H1 (cell line): ENCODE data around the gene ADAD2. TPM values are rescaled to one million over a fixed set of nuclear protein-coding genes. Genes with fewer than 3 reads are reported as not detected.

Experiments used
- CTCF ChIA-PET: fragments of 300-600 bp; sonication (Branson Sonifier 250); formaldehyde crosslinking; loops from one replicate; lab custom pipeline; 2021; ENCODE audit not compliant: partially characterized antibody; lab: Charles Lee
- POLR2A ChIA-PET: fragments of 300-600 bp; sonication (Branson Sonifier 250); formaldehyde crosslinking; loops from one replicate; lab custom pipeline; 2021; ENCODE audit warnings: inconsistent platforms; ENCODE audit not compliant: partially characterized antibody; lab: Charles Lee
- DNase-seq, 2 experiments: peaks; one replicate each; pipeline versions ENCODE4 v3.0.0 to v3.0.0-alpha.2; 2010 to 2022; ENCODE audit warnings: low spot score in 2 of 2, low read depth in 1 of 2, mixed read lengths in 1 of 2
- FAIRE-seq: peaks from 2 replicates; lab custom pipeline; 2011; peaks lifted over from hg19 to GRCh38; lab: Jason Lieb, UNC
- H2AFZ ChIP-seq: 2 replicates; pipeline ENCODE4 v1.8.1; 2012; ENCODE audit warnings: low read length, inconsistent platforms
- H2AK5ac ChIP-seq: 2 replicates; pipeline ENCODE4 v1.6.1; 2013; ENCODE audit warnings: low read depth, low read length
- H2BK120ac ChIP-seq: replicated peaks from 2 replicates; pipeline ENCODE3; 2013; ENCODE audit warnings: low read depth, low read length, inconsistent platforms
- H2BK12ac ChIP-seq: 2 replicates; pipeline ENCODE4 v1.6.1; 2013; ENCODE audit warnings: low read depth, low read length
- H2BK15ac ChIP-seq: 2 replicates; pipeline ENCODE4 v1.6.1; 2013; ENCODE audit warnings: low read length
- H2BK20ac ChIP-seq: 2 replicates; pipeline ENCODE4 v1.6.1; 2013; ENCODE audit warnings: low read length
- H2BK5ac ChIP-seq: 2 replicates; pipeline ENCODE4 v1.6.1; 2013; ENCODE audit warnings: low read depth, low read length
- H3K14ac ChIP-seq: 2 replicates; pipeline ENCODE4 v1.6.1; 2013; ENCODE audit warnings: inconsistent platforms; ENCODE audit not compliant: insufficient read length
- H3K18ac ChIP-seq: 2 replicates; pipeline ENCODE4 v1.6.1; 2013; ENCODE audit warnings: low read length; ENCODE audit errors: extremely low read depth
- H3K23ac ChIP-seq: 2 replicates; pipeline ENCODE4 v1.6.1; 2013; ENCODE audit warnings: inconsistent platforms; ENCODE audit not compliant: insufficient read length
- H3K23me2 ChIP-seq: 2 replicates; pipeline ENCODE4 v1.6.1; 2013; ENCODE audit warnings: low read depth, low read length
- H3K27ac ChIP-seq: 2 replicates; pipeline ENCODE4 v1.6.1; 2011; ENCODE audit warnings: low read depth, low read length, inconsistent platforms
- H3K27me3 ChIP-seq, 4 experiments: replicated peaks in 1 of 4; 1 replicate in 1 of 4; 2 replicates in 3 of 4; pipeline versions ENCODE4 v1.6.1 to v1.8.1; 2011 to 2013; ENCODE audit warnings: low read length in 3 of 4, mild to moderate bottlenecking in 3 of 4, inconsistent platforms in 2 of 4, mixed read lengths in 2 of 4, moderate library complexity in 1 of 4; ENCODE audit not compliant: control insufficient read depth in 3 of 4, insufficient read depth in 3 of 4; ENCODE audit errors: extremely low read depth in 1 of 4
- H3K36me3 ChIP-seq, 4 experiments: 2 replicates each; pipeline versions ENCODE4 v1.6.1 to v1.8.1; 2011 to 2013; ENCODE audit warnings: mild to moderate bottlenecking in 4 of 4, low read length in 3 of 4, moderate library complexity in 2 of 4, control low read depth in 1 of 4, inconsistent platforms in 1 of 4; ENCODE audit not compliant: insufficient read depth in 4 of 4, control insufficient read depth in 2 of 4
- H3K4ac ChIP-seq: replicated peaks from 2 replicates; pipeline ENCODE3; 2013; ENCODE audit warnings: low read length, low read depth, mixed read lengths, inconsistent platforms; ENCODE audit not compliant: insufficient read length
- H3K4me1 ChIP-seq, 4 experiments: replicated peaks in 1 of 4; 1 replicate in 1 of 4; 2 replicates in 3 of 4; pipeline versions ENCODE4 v1.6.1 to v1.8.1; 2011 to 2013; ENCODE audit warnings: low read length in 3 of 4, inconsistent platforms in 2 of 4, mixed read lengths in 1 of 4; ENCODE audit not compliant: insufficient read depth in 4 of 4, control insufficient read depth in 3 of 4
- H3K4me2 ChIP-seq, 2 experiments: 2 replicates each; pipeline versions ENCODE4 v1.6.1 to v1.8.1; 2011 to 2013; ENCODE audit warnings: low read depth in 2 of 2, low read length in 2 of 2, control low read depth in 1 of 2, inconsistent platforms in 1 of 2, mild to moderate bottlenecking in 1 of 2; ENCODE audit not compliant: insufficient read depth in 1 of 2
- H3K4me3 ChIP-seq, 4 experiments: fragments of 200-600, 300-600 bp in 1 of 4; sonication (generic), shearing (Covaris generic), sonication (Bioruptor Twin) in 1 of 4; 2 replicates each; pipeline versions ENCODE4 v1.5.1 to v1.8.1; 2011 to 2016; ENCODE audit warnings: low read length in 4 of 4, low read depth in 3 of 4, control low read depth in 2 of 4, inconsistent platforms in 2 of 4, mild to moderate bottlenecking in 2 of 4, mixed read lengths in 1 of 4, moderate library complexity in 1 of 4; ENCODE audit not compliant: insufficient read depth in 2 of 4; ENCODE audit errors: extremely low read depth in 1 of 4
- H3K56ac ChIP-seq: replicated peaks from 2 replicates; pipeline ENCODE3; 2013; ENCODE audit warnings: low read depth, mild to moderate bottlenecking, mixed read lengths, low read length, inconsistent platforms; ENCODE audit not compliant: insufficient read length
- H3K79me1 ChIP-seq: 2 replicates; pipeline ENCODE4 v1.6.1; 2013; ENCODE audit warnings: low read depth, low read length, control low read depth
- H3K79me2 ChIP-seq, 2 experiments: 2 replicates each; pipeline versions ENCODE4 v1.6.1 to v1.8.1; 2012 to 2013; ENCODE audit warnings: low read length in 2 of 2, mild to moderate bottlenecking in 2 of 2, inconsistent platforms in 1 of 2; ENCODE audit not compliant: insufficient read depth in 2 of 2, control insufficient read depth in 1 of 2
- H3K9ac ChIP-seq, 4 experiments: replicated peaks in 1 of 4; 1 replicate in 1 of 4; 2 replicates in 3 of 4; pipeline versions ENCODE4 v1.6.1 to v1.8.1; 2011 to 2013; ENCODE audit warnings: low read depth in 3 of 4, low read length in 3 of 4, control low read depth in 2 of 4, mild to moderate bottlenecking in 2 of 4, moderate library complexity in 2 of 4, inconsistent platforms in 1 of 4; ENCODE audit errors: extremely low read depth in 1 of 4
- H3K9me3 ChIP-seq, 2 experiments: 2 replicates each; pipeline versions ENCODE4 v1.6.1 to v1.8.1; 2012 to 2013; ENCODE audit warnings: mild to moderate bottlenecking in 2 of 2, moderate library complexity in 2 of 2, control low read depth in 1 of 2, inconsistent platforms in 1 of 2, low read depth in 1 of 2, low read length in 1 of 2, mixed read lengths in 1 of 2; ENCODE audit not compliant: insufficient read depth in 2 of 2
- H4K20me1 ChIP-seq, 2 experiments: replicated peaks in 1 of 2; 2 replicates each; pipeline versions ENCODE3 to v1.8.1; 2011 to 2013; ENCODE audit warnings: inconsistent platforms in 2 of 2, low read length in 2 of 2, mild to moderate bottlenecking in 1 of 2; ENCODE audit not compliant: insufficient read depth in 2 of 2, control insufficient read depth in 1 of 2
- H4K5ac ChIP-seq: 2 replicates; pipeline ENCODE4 v1.6.1; 2013; ENCODE audit warnings: low read length, low read depth, mixed read lengths, inconsistent platforms; ENCODE audit not compliant: insufficient read length
- H4K8ac ChIP-seq: 2 replicates; pipeline ENCODE4 v1.8.0; 2013; ENCODE audit warnings: mild to moderate bottlenecking, moderate library complexity, low read length, inconsistent platforms; ENCODE audit not compliant: insufficient read depth; ENCODE audit errors: extremely low read depth
- H4K91ac ChIP-seq: replicated peaks from 2 replicates; pipeline ENCODE3; 2013; ENCODE audit warnings: low read length, mixed read lengths, inconsistent platforms; ENCODE audit not compliant: insufficient read length
- BCL11A ChIP-seq, 2 experiments: IDR thresholded peaks; one replicate each; pipeline ENCODE4 v1.6.1; 2011; ENCODE audit warnings: low read depth in 2 of 2, low read length in 2 of 2, mild to moderate bottlenecking in 2 of 2
- GTF2F1 ChIP-seq: IDR thresholded peaks from 2 replicates; pipeline ENCODE4 v1.6.1; 2012; ENCODE audit warnings: low read depth, low read length, improper control_type of control experiment, borderline replicate concordance
- MAX ChIP-seq: IDR thresholded peaks from 2 replicates; pipeline ENCODE4 v1.6.1; 2012; ENCODE audit warnings: inconsistent platforms
- POLR2AphosphoS5 ChIP-seq: IDR thresholded peaks from 2 replicates; pipeline ENCODE4 v1.6.1; 2011; ENCODE audit warnings: low read depth, low read length
- RAD21 ChIP-seq, 2 experiments: IDR thresholded peaks in 1 of 2; conservative IDR thresholded peaks in 1 of 2; 2 replicates each; pipeline ENCODE4 v1.6.1; 2011; ENCODE audit warnings: low read depth in 2 of 2, low read length in 2 of 2, improper control_type of control experiment in 1 of 2, inconsistent platforms in 1 of 2, mild to moderate bottlenecking in 1 of 2, moderate library complexity in 1 of 2
- RBBP5 ChIP-seq: IDR thresholded peaks from 2 replicates; pipeline ENCODE4 v1.7.1; 2012; ENCODE audit warnings: low read depth, mild to moderate bottlenecking, inconsistent platforms, low read length, moderate library complexity, borderline replicate concordance
- SIN3A ChIP-seq, 2 experiments: IDR thresholded peaks in 1 of 2; conservative IDR thresholded peaks in 1 of 2; 2 replicates each; pipeline ENCODE4 v1.6.1; 2011 to 2012; ENCODE audit warnings: low read length in 2 of 2, improper control_type of control experiment in 1 of 2, low read depth in 1 of 2, mild to moderate bottlenecking in 1 of 2
- SP2 ChIP-seq: IDR thresholded peaks from 2 replicates; pipeline ENCODE4 v1.6.1; 2012; ENCODE audit warnings: mild to moderate bottlenecking, low read length, inconsistent platforms
- SP4 ChIP-seq: IDR thresholded peaks from 2 replicates; pipeline ENCODE4 v1.6.1; 2012; ENCODE audit warnings: low read length, inconsistent platforms
- TBP ChIP-seq: IDR thresholded peaks from 2 replicates; pipeline ENCODE4 v1.6.1; 2011; ENCODE audit warnings: low read depth, low read length, improper control_type of control experiment
- WGBS, 2 experiments: shearing (Covaris generic) in 1 of 2; methylation state at CpG; one replicate each; pipeline versions ENCODE4 v1.1.6 to v1.1.7; 2013 to 2015; ENCODE audit warnings: low lambda C conversion rate in 2 of 2, mixed read lengths in 2 of 2, inconsistent platforms in 1 of 2, low coverage in 1 of 2, missing lambda C conversion rate in 1 of 2; ENCODE audit not compliant: insufficient replicate concordance in 2 of 2, insufficient coverage in 1 of 2, insufficient read length in 1 of 2; ENCODE audit errors: extremely low coverage in 1 of 2, missing lambda C conversion rate in 1 of 2; 5-methylcytosine and 5-hydroxymethylcytosine counted together
- polyA plus RNA-seq, 7 experiments: library from polyadenylated mRNA; depleted of rRNA in 3 of 7; stranded (reverse) in 5 of 7; unstranded in 2 of 7; fragments of >200 nt in 5 of 7; fragments of 200-250 nt in 2 of 7; gene quantifications; 1 replicate in 5 of 7; 2 replicates in 1 of 7; 4 replicates in 1 of 7; pipeline versions ENCODE4 v1.2.1 to v1.2.3, GENCODE V29; 2011 to 2013; ENCODE audit warnings: missing spikeins in 2 of 7, mixed read lengths in 2 of 7
- total RNA-seq: library from RNA; stranded (reverse); fragmentation: NEBNext Ultra II Directional; extraction: Animal tissue kit (Norgen Biotek cat#: 25700); gene quantifications from 2 replicates; pipeline ENCODE4 v1.2.1, GENCODE V29; 2021

The ADAD2 gene
- total and polyA plus RNA-seq, 2 of the 8 experiments (the other 6 are each of a cell fraction or from before 2014, with no cell fraction given) = 1.2 to 1.3 TPM

DNA sequence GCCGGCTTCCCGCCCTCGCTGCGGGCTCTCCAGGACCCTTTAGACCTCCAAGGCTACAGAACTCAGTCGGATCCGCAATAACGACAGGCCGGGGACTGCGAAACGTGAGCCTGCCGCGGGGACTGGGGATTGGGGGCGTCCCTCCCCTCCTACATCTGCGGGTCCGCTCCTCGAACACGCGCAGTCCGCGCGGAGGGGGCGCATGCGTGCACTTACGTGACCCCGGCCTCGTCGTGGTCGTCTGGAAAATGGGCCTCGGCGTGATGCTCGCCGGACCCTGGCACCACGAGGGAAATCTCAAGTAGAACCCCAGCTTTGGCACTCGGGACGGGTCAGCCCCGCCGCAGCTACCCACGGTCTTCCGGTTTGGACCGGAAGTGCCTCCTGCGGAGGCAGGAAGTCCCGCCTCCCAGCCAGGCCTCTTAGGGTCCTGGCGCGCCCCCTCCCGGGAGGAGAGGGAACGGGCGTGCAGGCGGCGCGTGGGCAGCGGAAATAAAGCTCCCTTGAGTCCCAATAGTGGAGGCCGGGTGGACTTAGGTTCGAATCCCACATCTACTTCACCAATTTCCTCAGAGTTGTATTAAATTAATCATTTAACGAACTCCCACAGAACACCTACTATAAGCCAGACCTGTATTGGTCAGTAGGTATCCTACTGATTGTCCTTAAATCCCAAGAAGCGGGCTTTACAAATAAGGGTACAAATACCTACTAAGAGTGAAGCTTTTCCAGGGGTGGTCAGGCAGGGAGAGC lies 4.1 kb upstream of the ADAD2 start, which contains the start of gene TAF1C:
TSS of gene TAF1C (minus strand) at position 373 of the 753 bp plus-strand sequence. CDS start 2,069 bp downstream, outside the sequence.
- H2BK15ac ChIP-seq = peak within 1 kb of the TSS; percentile 72; the same call in 1 of the 2 replicates
- TF ChIP-seq TBP = peak; percentile 76
- no peak for TF ChIP-seq BCL11A (IDR thresholded peaks at IDR 0.05; ENCODE audit: low read depth in 2 of 2, low read length in 2 of 2)
- no peak for TF ChIP-seq GTF2F1
- TF ChIP-seq MAX = peak; percentile 73
- TF ChIP-seq RAD21 (IDR thresholded peaks at IDR 0.05 in 1 of 2, conservative IDR thresholded peaks at IDR 0.05 in 1 of 2; ENCODE audit: low read depth in 2 of 2, low read length in 2 of 2) = peak; percentile 60 to 78
- no peak for TF ChIP-seq SP4
- 0 out of 2 replicates have a peak, but pooled peaks have one; percentile 39 for TF ChIP-seq POLR2AphosphoS5
- peak; percentile 25; the same call in 1 of the 2 replicates for TF ChIP-seq SP2
- TF ChIP-seq SIN3A (conservative IDR thresholded peaks at IDR 0.05 in 1 of 2, IDR thresholded peaks at IDR 0.05 in 1 of 2; ENCODE audit: low read depth in 1 of 2, low read length in 2 of 2) = peak in 1 of 2 experiments; percentile 85; a peak in 2 of 4 replicates
- TF ChIP-seq RBBP5 = peak; percentile 61; the same call in 1 of the 2 replicates

More for the DNA sequence above, 4.1 kb upstream of the ADAD2 start, which contains the start of gene TAF1C:
- H3K9ac ChIP-seq = peak within 1 kb of the TSS in 3 of 4 experiments; percentile 70 to 89 (median 88); a peak in 6 of 7 replicates
- no peak within 1 kb of the TSS; the same call in 1 of the 2 replicates for H2BK12ac ChIP-seq
- H2AFZ ChIP-seq = peak within 1 kb of the TSS; percentile 93
- H3K9me3 ChIP-seq = no peaks in the 10 kb centered on the region; a peak in 1 of 4 replicates
- peak within 1 kb of the TSS; percentile 98 for H4K8ac ChIP-seq
- H2AK5ac ChIP-seq = no peak within 1 kb of the TSS
- peak within 1 kb of the TSS; percentile 62 for H3K56ac ChIP-seq
- peak within 1 kb of the TSS; percentile 92 for H2BK5ac ChIP-seq
- H3K4me3 ChIP-seq = peak within 1 kb of the TSS; percentile 81 to 96 (median 94)
- peak within 1 kb of the TSS; percentile 29; the same call in 1 of the 2 replicates for H3K27ac ChIP-seq
- peaks cover 4 to 23% (median 16%) of the 10 kb centered on the region in 4 experiments for H3K36me3 ChIP-seq
- POLR2A ChIA-PET = interaction anchor here (0.8 to 1.4 kb wide), 3 partner anchors 9 to 70 kb away, joined by 3 to 6 read pairs (median 5); partner anchors contain the start of gene MBTPS1
- peaks cover 0 to 29% of the 10 kb centered on the region in 2 experiments; a peak in 2 of 4 replicates for H3K79me2 ChIP-seq
- CTCF ChIA-PET = interaction anchor here (0.6 to 6.9 kb wide), 24 partner anchors 8 to 299 kb away, joined by 3 to 54 read pairs (median 4); partner anchors contain the start of genes KCNG4 and MBTPS1
- H4K20me1 ChIP-seq = peaks cover 9 to 10% of the 10 kb centered on the region in 2 experiments
- no peak for FAIRE-seq
- no peak within 1 kb of the TSS for H2BK20ac ChIP-seq
- peak within 1 kb of the TSS; percentile 44 for H4K91ac ChIP-seq
- peak within 1 kb of the TSS; percentile 87 for H3K4ac ChIP-seq
- H2BK120ac ChIP-seq = no peak within 1 kb of the TSS
- no peaks in the 10 kb centered on the region for H3K27me3 ChIP-seq
- DNase-seq = peak; percentile 85 to 93
- H3K18ac ChIP-seq = peak within 1 kb of the TSS; percentile 78
- H3K23ac ChIP-seq = no peak within 1 kb of the TSS
- peaks cover 0 to 2% (median 0%) of the 10 kb centered on the region in 4 experiments; a peak in 3 of 7 replicates for H3K4me1 ChIP-seq
- no peak within 1 kb of the TSS for H3K14ac ChIP-seq
- WGBS, 2 experiments = 3% methylated on average over 53 of the region's 55 CpGs; no CpG with 5 or more reads in 1 of the 2 experiments
- peaks cover 4% of the 10 kb centered on the region; the same call in 1 of the 2 replicates for H3K23me2 ChIP-seq
- H4K5ac ChIP-seq = peak within 1 kb of the TSS; percentile 86
- H3K4me2 ChIP-seq = peak within 1 kb of the TSS; percentile 77 to 83
- H3K79me1 ChIP-seq = peaks cover 12% of the 10 kb centered on the region
